Naive thymus-derived CD4-positive, alpha-beta T cell (primary cell): Measurements from ENCODE around the gene HS3ST3A1. TPM values are rescaled to one million over a fixed set of nuclear protein-coding genes. Genes with fewer than 3 reads are reported as not detected.

Experiments used
- ATAC-seq: fragments of 150-1000 bp; cut with Tn5 transposase; 2 replicates; pipeline ENCODE4 v1.10.0; 2021; ENCODE audit warnings: mild to moderate bottlenecking, moderate library complexity
- CTCF ChIA-PET: fragments of 350-600 bp; sonication (Branson Sonifier 250); formaldehyde crosslinking; loops from one replicate; lab custom pipeline; 2021; ENCODE audit warnings: antibody characterized with exemption; lab: Charles Lee
- POLR2A ChIA-PET: fragments of 350-600 bp; sonication (Branson Sonifier 250); formaldehyde crosslinking; loops from one replicate; lab custom pipeline; 2021; ENCODE audit warnings: antibody characterized with exemption, inconsistent platforms; lab: Charles Lee
- DNase-seq, 9 donors: peaks; one replicate each; pipeline versions ENCODE4 v3.0.0 to v3.0.0-alpha.2; 2020 to 2022; ENCODE audit warnings: mixed read lengths in 1 of 9
- H3K27ac ChIP-seq: one replicate; pipeline ENCODE4 v1.7.0; 2013; ENCODE audit warnings: mild to moderate bottlenecking, low read depth, low read length, moderate library complexity
- H3K27me3 ChIP-seq, 2 donors: one replicate each; pipeline ENCODE4 v1.7.0; 2013; ENCODE audit warnings: low read length in 2 of 2, mild to moderate bottlenecking in 2 of 2, moderate library complexity in 2 of 2; ENCODE audit not compliant: control insufficient read depth in 2 of 2, insufficient read depth in 2 of 2
- H3K36me3 ChIP-seq, 3 experiments: 1 replicate in 2 of 3; 2 replicates in 1 of 3; pipeline ENCODE4 v1.7.0; 2013; ENCODE audit warnings: low read length in 3 of 3, mild to moderate bottlenecking in 3 of 3, moderate library complexity in 1 of 3; ENCODE audit not compliant: insufficient read depth in 3 of 3, control insufficient read depth in 2 of 3
- H3K4me1 ChIP-seq, 2 donors: one replicate each; pipeline ENCODE4 v1.7.0; 2013; ENCODE audit warnings: low read length in 2 of 2, mild to moderate bottlenecking in 2 of 2, moderate library complexity in 1 of 2; ENCODE audit not compliant: control insufficient read depth in 2 of 2, insufficient read depth in 2 of 2
- H3K4me3 ChIP-seq: 2 replicates; pipeline ENCODE4 v1.7.0; 2013; ENCODE audit warnings: mild to moderate bottlenecking, low read length
- H3K9me3 ChIP-seq, 3 experiments: 1 replicate in 2 of 3; 2 replicates in 1 of 3; pipeline ENCODE4 v1.7.0; 2013; ENCODE audit warnings: low read length in 3 of 3; ENCODE audit not compliant: control insufficient read depth in 2 of 3
- H3K27ac Mint-ChIP-seq, 9 donors: one replicate each; pipeline ENCODE4 v1.8.0; 2020 to 2022; ENCODE audit warnings: mixed read lengths in 9 of 9, mild to moderate bottlenecking in 8 of 9, moderate library complexity in 5 of 9, inconsistent platforms in 2 of 9
- H3K27me3 Mint-ChIP-seq, 5 donors: one replicate each; pipeline ENCODE4 v1.8.0; 2021 to 2022; ENCODE audit warnings: mixed read lengths in 5 of 5, mild to moderate bottlenecking in 1 of 5
- H3K36me3 Mint-ChIP-seq, 5 donors: one replicate each; pipeline ENCODE4 v1.8.0; 2020 to 2022; ENCODE audit warnings: mixed read lengths in 5 of 5, mild to moderate bottlenecking in 3 of 5, inconsistent platforms in 1 of 5
- H3K4me1 Mint-ChIP-seq, 7 donors: one replicate each; pipeline ENCODE4 v1.8.0; 2020 to 2022; ENCODE audit warnings: mixed read lengths in 7 of 7, mild to moderate bottlenecking in 3 of 7, inconsistent platforms in 1 of 7
- H3K4me3 Mint-ChIP-seq, 10 donors: one replicate each; pipeline ENCODE4 v1.8.0; 2020 to 2022; ENCODE audit warnings: mild to moderate bottlenecking in 10 of 10, mixed read lengths in 10 of 10, moderate library complexity in 6 of 10, inconsistent platforms in 2 of 10
- H3K9me3 Mint-ChIP-seq, 11 donors: one replicate each; pipeline ENCODE4 v1.8.0; 2020 to 2022; ENCODE audit warnings: mixed read lengths in 11 of 11, mild to moderate bottlenecking in 4 of 11, inconsistent platforms in 1 of 11, moderate library complexity in 1 of 11
- intact Hi-C, 2 donors: fragments of 100-400 bp; cut with micrococcal nuclease; formaldehyde crosslinking; loops; one replicate each; pipeline ENCODE4 v1.15.1; 2023
- polyA plus RNA-seq, 2 donors: library from polyadenylated mRNA; unstranded; fragments of 300-500 nt; fragmentation: Illumina TruSeq; gene quantifications; one replicate each; pipeline ENCODE4 v1.2.3, GENCODE V29; 2021
- total RNA-seq, 6 experiments: library from RNA in 5 of 6; stranded (reverse) in 5 of 6; gene quantifications; 1 replicate in 5 of 6; 2 replicates in 1 of 6; pipeline ENCODE4 v1.2.3 and lab custom pipeline; 2021 to 2026

HS3ST3A1 gene
- total and polyA plus RNA-seq, 7 experiments from 2014 or later, result 0.87 to 4.2 (median 3.6) TPM; not detected in 2

- Histone ChIP-seq H3K4me3 (no peak overlapping the region), H3K36me3 (no peaks in the 10 kb centered on the region), H3K27me3 (no peaks in the 10 kb centered on the region), H3K9me3 (peaks cover 0 to 3% (median 0%) of the 10 kb centered on the region in 3 experiments), H3K4me1 (no peaks in the 10 kb centered on the region), H3K27ac (no peak overlapping the region)
- ATAC-seq (no peak), DNase-seq (no peak)
- peaks cover 0 to 12% (median 0%) of the 10 kb centered on the region in 5 donors for H3K36me3 Mint-ChIP-seq
- ChIA-PET CTCF (interaction anchor here (0.5 kb wide), 1 partner anchor 118 kb away, joined by 4 read pairs; no protein-coding TSS in a partner anchor), POLR2A (no interaction called here)
- peaks cover 0 to 24% (median 9%) of the 10 kb centered on the region in 11 donors for H3K9me3 Mint-ChIP-seq
- H3K4me1 Mint-ChIP-seq, result peaks cover 0 to 1% (median 0%) of the 10 kb centered on the region in 7 donors
- H3K27ac Mint-ChIP-seq, result no peak overlapping the region
- no peak overlapping the region for H3K4me3 Mint-ChIP-seq
- intact Hi-C loops, result no loop called here
- H3K27me3 Mint-ChIP-seq, result peaks cover 0 to 27% (median 17%) of the 10 kb centered on the region in 5 donors
These were observed 126.0 kb downstream of the HS3ST3A1 start for GRCh38 chr17:13475574-13476223.

- ChIA-PET CTCF (no interaction called here), POLR2A (no interaction called here)
- DNase-seq (no peak), ATAC-seq (no peak)
- Histone ChIP-seq H3K36me3 (no peaks in the 10 kb centered on the region), H3K9me3 (no peaks in the 10 kb centered on the region), H3K4me3 (no peak overlapping the region), H3K27ac (no peak overlapping the region), H3K27me3 (no peaks in the 10 kb centered on the region), H3K4me1 (no peaks in the 10 kb centered on the region)
- intact Hi-C loops, result no loop called here
- Mint-ChIP-seq H3K27ac (no peak overlapping the region), H3K36me3 (peaks cover 0 to 5% (median 0%) of the 10 kb centered on the region in 5 donors), H3K9me3 (peaks cover 0 to 10% (median 3%) of the 10 kb centered on the region in 11 donors), H3K4me3 (no peak overlapping the region), H3K4me1 (peaks cover 0 to 1% (median 0%) of the 10 kb centered on the region in 7 donors), H3K27me3 (peaks cover 0 to 27% (median 17%) of the 10 kb centered on the region in 5 donors)
These were observed 127.5 kb downstream of the HS3ST3A1 start for GRCh38 chr17:13474073-13474800.

- Mint-ChIP-seq H3K27ac (no peak overlapping the region), H3K9me3 (peaks cover 0 to 5% (median 0%) of the 10 kb centered on the region in 11 donors), H3K4me1 (no peaks in the 10 kb centered on the region), H3K36me3 (no peaks in the 10 kb centered on the region), H3K27me3 (peaks cover 0 to 7% (median 0%) of the 10 kb centered on the region in 5 donors), H3K4me3 (no peak overlapping the region)
- CTCF ChIA-PET, result no interaction called here
- Histone ChIP-seq H3K4me1 (no peaks in the 10 kb centered on the region), H3K36me3 (no peaks in the 10 kb centered on the region), H3K27me3 (no peaks in the 10 kb centered on the region), H3K4me3 (no peak overlapping the region), H3K9me3 (no peaks in the 10 kb centered on the region), H3K27ac (no peak overlapping the region)
- ATAC-seq (no peak), DNase-seq (no peak)
- intact Hi-C loops, result no loop called here
- POLR2A ChIA-PET, result no interaction called here
These were observed 136.1 kb downstream of the HS3ST3A1 start for GRCh38 chr17:13465678-13466077.

- H3K27ac Mint-ChIP-seq, result no peak overlapping the region
- Histone ChIP-seq H3K4me3 (no peak overlapping the region), H3K27me3 (no peaks in the 10 kb centered on the region), H3K36me3 (no peaks in the 10 kb centered on the region), H3K9me3 (no peaks in the 10 kb centered on the region), H3K27ac (no peak overlapping the region), H3K4me1 (no peaks in the 10 kb centered on the region)
- H3K36me3 Mint-ChIP-seq, result no peaks in the 10 kb centered on the region
- H3K9me3 Mint-ChIP-seq, result peaks cover 0 to 8% (median 2%) of the 10 kb centered on the region in 11 donors
- intact Hi-C loops, result no loop called here
- peaks cover 0 to 28% (median 5%) of the 10 kb centered on the region in 5 donors for H3K27me3 Mint-ChIP-seq
- no peak for ATAC-seq
- ChIA-PET POLR2A (no interaction called here), CTCF (no interaction called here)
- no peak overlapping the region for H3K4me3 Mint-ChIP-seq
- H3K4me1 Mint-ChIP-seq, result no peaks in the 10 kb centered on the region
- DNase-seq, result no peak
These were observed 139.0 kb downstream of the HS3ST3A1 start for GRCh38 chr17:13462673-13463124.

GRCh38 chr17:13462146-13462545 is 139.6 kb downstream of the HS3ST3A1 start:
- ChIA-PET POLR2A (no interaction called here), CTCF (no interaction called here)
- no peak overlapping the region for H3K27ac ChIP-seq
- H3K4me1 Mint-ChIP-seq, result no peaks in the 10 kb centered on the region
- intact Hi-C loops, result no loop called here
- peaks cover 0 to 28% (median 5%) of the 10 kb centered on the region in 5 donors for H3K27me3 Mint-ChIP-seq
- peaks cover 0 to 8% (median 2%) of the 10 kb centered on the region in 11 donors for H3K9me3 Mint-ChIP-seq
- H3K36me3 ChIP-seq, result no peaks in the 10 kb centered on the region
- ATAC-seq (no peak), DNase-seq (no peak)
- no peaks in the 10 kb centered on the region for H3K27me3 ChIP-seq
- no peak overlapping the region for H3K27ac Mint-ChIP-seq
- no peaks in the 10 kb centered on the region for H3K36me3 Mint-ChIP-seq
- no peaks in the 10 kb centered on the region for H3K9me3 ChIP-seq
- H3K4me3 Mint-ChIP-seq, result no peak overlapping the region
- no peak overlapping the region for H3K4me3 ChIP-seq
- no peaks in the 10 kb centered on the region for H3K4me1 ChIP-seq

GRCh38 chr17:13460261-13461000 is 141.3 kb downstream of the HS3ST3A1 start:
- Mint-ChIP-seq H3K9me3 (peaks cover 0 to 8% (median 2%) of the 10 kb centered on the region in 11 donors), H3K36me3 (no peaks in the 10 kb centered on the region), H3K27ac (no peak overlapping the region), H3K27me3 (peaks cover 0 to 29% (median 5%) of the 10 kb centered on the region in 5 donors), H3K4me3 (no peak overlapping the region), H3K4me1 (no peaks in the 10 kb centered on the region)
- ATAC-seq (no peak), DNase-seq (no peak)
- no peaks in the 10 kb centered on the region for H3K27me3 ChIP-seq
- no peaks in the 10 kb centered on the region for H3K9me3 ChIP-seq
- no peak overlapping the region for H3K4me3 ChIP-seq
- CTCF ChIA-PET, result no interaction called here
- no peak overlapping the region for H3K27ac ChIP-seq
- intact Hi-C loops, result no loop called here
- POLR2A ChIA-PET, result no interaction called here
- H3K36me3 ChIP-seq, result no peaks in the 10 kb centered on the region
- no peaks in the 10 kb centered on the region for H3K4me1 ChIP-seq
